Ectodermal cell (in vitro differentiated cells): ENCODE data around the gene LAMA1.

Source experiments
- H3K27ac ChIP-seq: 2 replicates; pipeline ENCODE4 v1.7.0; 2013; ENCODE audit warnings: mild to moderate bottlenecking, low read depth, low read length; ENCODE audit not compliant: insufficient read depth, poor library complexity, severe bottlenecking
- H3K27me3 ChIP-seq: 2 replicates; pipeline ENCODE4 v1.7.0; 2013; ENCODE audit warnings: mild to moderate bottlenecking, low read length; ENCODE audit not compliant: insufficient read depth, control insufficient read depth, poor library complexity, severe bottlenecking
- H3K36me3 ChIP-seq: one replicate; pipeline ENCODE4 v1.7.0; 2013; ENCODE audit warnings: low read length; ENCODE audit not compliant: control insufficient read depth, insufficient read depth
- H3K4me1 ChIP-seq: one replicate; pipeline ENCODE4 v1.7.0; 2013; ENCODE audit warnings: low read length; ENCODE audit not compliant: control insufficient read depth, insufficient read depth
- H3K4me3 ChIP-seq: 2 replicates; pipeline ENCODE4 v1.7.0; 2013; ENCODE audit warnings: low read depth, low read length, control low read depth; ENCODE audit not compliant: insufficient read depth
- H3K9me3 ChIP-seq: 2 replicates; pipeline ENCODE4 v1.7.0; 2013; ENCODE audit warnings: mild to moderate bottlenecking, low read length, moderate library complexity; ENCODE audit not compliant: control insufficient read depth
- WGBS, 2 experiments: methylation state at CpG; one replicate each; pipeline ENCODE4 v1.1.7; 2013; ENCODE audit warnings: missing lambda C conversion rate in 2 of 2; 5-methylcytosine and 5-hydroxymethylcytosine counted together

Gene LAMA1

DNA sequence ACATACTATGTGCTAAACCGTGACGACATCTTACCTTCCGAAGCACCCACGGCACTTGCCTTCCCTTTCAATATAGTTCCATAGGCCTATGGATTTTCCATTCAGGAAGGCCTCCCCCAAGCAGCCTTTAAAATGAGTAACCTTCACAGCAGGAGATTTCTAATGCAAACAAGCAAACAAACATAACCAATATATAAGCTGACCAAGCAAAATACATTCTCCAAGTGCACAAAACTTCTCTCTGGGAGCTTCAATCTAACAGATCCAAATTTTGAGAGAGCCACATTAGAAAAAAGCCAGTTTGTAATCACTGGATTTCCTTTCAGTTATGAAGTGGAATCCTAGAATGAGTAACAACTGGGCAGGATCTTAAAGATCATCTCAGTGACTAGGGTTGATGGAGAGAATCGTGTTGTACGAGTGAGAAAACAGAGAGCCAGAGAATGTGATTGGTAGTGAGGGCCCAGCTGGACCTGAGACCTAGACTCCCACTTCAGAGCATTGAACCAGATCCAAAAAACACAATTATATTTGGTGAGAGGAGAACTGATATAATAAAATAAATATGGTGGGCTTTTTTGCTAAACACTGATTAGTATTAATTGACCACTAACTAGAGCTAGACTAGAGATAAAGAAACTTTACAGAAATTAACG lies 145.6 kb downstream of the LAMA1 start:
- Histone ChIP-seq H3K4me1 (no peaks in the 10 kb centered on the region), H3K27ac (no peak overlapping the region), H3K27me3 (no peaks in the 10 kb centered on the region), H3K36me3 (peaks cover 38% of the 10 kb centered on the region), H3K4me3 (no peak overlapping the region), H3K9me3 (no peaks in the 10 kb centered on the region)
- 88 to 91% methylated on average over 7 of the region's 7 CpGs for WGBS, 2 experiments

DNA sequence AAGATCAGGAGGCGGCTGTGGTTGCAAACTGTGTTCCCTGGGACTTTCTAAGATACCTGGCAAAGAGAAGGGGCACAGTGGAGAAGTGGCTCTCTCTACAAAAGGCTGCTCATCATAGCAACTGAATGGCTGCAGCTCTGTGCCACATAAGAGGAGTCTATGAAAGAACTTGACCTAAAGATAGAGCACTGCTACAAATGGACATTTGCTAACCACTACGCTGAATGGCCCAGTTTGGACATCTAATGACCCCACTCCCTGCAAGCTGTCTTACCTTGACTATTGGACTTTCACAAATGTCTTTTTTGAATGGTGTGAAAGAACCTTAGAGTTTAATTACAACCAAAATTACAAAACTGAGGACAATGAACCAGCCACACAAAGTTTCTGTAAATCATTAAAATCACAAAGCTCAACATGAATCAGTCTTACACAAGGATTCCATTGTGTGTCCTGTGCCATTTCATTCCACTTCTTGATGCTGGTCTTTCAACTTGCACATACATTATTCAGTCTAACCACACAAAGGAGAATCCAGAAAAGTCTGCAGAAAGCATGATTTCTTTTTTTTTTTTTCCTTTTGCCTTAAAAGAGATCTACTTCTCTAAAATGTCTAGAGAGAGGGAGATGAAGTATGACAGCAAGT lies 154.0 kb downstream of the LAMA1 start:
- Histone ChIP-seq H3K9me3 (no peaks in the 10 kb centered on the region), H3K4me3 (no peak overlapping the region), H3K27ac (no peak overlapping the region), H3K36me3 (peaks cover 56% of the 10 kb centered on the region), H3K4me1 (no peaks in the 10 kb centered on the region), H3K27me3 (no peaks in the 10 kb centered on the region)
- 91 to 95% methylated on average over 2 of the region's 2 CpGs for WGBS, 2 experiments

DNA sequence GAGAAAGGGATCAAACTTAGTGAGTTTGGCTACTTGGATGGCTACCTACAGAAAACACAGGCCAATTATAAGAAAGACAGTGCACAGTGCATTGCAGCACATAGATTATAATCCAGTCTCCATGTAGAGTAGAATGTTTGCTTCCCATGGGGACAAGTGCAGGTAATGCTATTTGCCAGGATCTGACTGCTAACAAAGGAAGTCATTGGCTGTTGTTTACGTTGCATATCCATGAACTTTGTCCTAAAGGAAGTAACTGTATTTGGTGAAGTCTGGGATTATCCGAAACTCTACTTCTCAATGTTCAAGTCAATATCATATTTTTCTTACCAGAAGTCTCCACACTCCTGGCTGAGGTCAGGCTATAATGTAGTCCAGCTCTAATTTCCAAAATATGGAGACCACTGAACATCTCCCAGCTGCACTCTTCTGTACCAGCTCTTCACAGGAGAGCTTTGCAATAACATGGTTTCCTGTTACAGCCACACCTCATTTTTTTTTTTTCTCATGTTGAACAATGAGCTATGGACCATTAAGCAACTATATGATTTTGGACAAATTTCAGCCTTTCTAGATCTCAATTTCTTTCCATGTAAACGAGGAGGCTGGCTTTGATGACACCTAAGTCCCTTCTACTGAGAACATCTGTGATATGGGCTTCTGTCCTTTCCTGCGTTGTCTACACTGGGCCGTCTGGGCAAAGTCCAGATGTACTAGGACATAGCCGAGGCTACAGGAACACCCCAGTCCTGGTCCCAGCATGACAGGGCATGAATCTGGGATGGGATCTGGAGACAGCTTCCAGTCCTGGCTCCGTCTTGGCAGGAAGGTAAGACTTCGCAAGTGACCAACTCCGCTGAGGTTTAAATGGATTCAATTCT lies 154.8 kb downstream of the LAMA1 start:
- no peaks in the 10 kb centered on the region for H3K4me1 ChIP-seq
- no peak overlapping the region for H3K27ac ChIP-seq
- H3K9me3 ChIP-seq, result no peaks in the 10 kb centered on the region
- H3K27me3 ChIP-seq, result no peaks in the 10 kb centered on the region
- no peak overlapping the region for H3K4me3 ChIP-seq
- H3K36me3 ChIP-seq, result peaks cover 60% of the 10 kb centered on the region
- 92 to 96% methylated on average over 9 of the region's 9 CpGs for WGBS, 2 experiments

DNA sequence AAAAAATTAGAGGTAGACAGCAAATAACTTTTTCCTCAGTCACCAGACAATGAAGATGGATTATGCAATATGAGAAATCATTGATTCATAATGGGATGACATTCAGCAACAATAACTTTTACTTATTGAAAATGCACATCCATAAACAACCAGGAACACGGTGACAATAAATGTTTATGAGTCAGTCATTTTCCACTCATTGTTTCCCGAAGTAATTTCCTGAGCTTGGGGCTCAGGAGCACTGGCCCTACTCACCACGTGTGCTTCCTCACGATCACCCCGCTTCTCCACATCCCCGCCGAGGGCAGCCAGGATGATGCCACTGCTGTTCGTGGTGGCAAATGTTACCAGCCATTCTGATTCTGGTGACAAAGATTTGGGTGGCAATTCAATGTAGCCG lies 156.3 kb downstream of the LAMA1 start:
- no peak overlapping the region for H3K4me3 ChIP-seq
- no peaks in the 10 kb centered on the region for H3K27me3 ChIP-seq
- H3K27ac ChIP-seq, result no peak overlapping the region
- WGBS, 2 experiments, result 96 to 97% methylated on average over 9 of the region's 9 CpGs
- H3K36me3 ChIP-seq, result peaks cover 70% of the 10 kb centered on the region
- H3K4me1 ChIP-seq, result no peaks in the 10 kb centered on the region
- no peaks in the 10 kb centered on the region for H3K9me3 ChIP-seq

DNA sequence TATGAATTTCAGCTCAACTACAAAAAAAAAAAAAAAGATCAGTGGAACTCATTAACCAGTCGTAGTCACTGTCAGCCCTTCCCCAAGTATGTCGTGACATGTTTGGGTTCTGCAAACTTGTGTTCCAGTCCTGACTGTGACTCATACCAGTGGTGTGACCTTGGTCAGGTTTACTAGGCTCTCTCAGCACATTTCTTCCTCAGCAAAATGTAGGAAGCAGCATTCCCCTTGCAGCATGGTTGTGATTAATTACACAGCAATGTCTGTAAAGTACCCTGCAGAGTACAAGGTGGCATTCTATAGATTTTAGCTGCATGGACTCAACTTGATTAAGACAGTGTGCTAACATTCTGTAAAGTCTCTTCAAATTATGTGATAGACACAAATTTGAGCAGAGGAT lies 156.9 kb downstream of the LAMA1 start:
- Histone ChIP-seq H3K27ac (no peak overlapping the region), H3K36me3 (peaks cover 73% of the 10 kb centered on the region)
- WGBS, 2 experiments, result 95 to 96% methylated on average over 2 of the region's 2 CpGs

DNA sequence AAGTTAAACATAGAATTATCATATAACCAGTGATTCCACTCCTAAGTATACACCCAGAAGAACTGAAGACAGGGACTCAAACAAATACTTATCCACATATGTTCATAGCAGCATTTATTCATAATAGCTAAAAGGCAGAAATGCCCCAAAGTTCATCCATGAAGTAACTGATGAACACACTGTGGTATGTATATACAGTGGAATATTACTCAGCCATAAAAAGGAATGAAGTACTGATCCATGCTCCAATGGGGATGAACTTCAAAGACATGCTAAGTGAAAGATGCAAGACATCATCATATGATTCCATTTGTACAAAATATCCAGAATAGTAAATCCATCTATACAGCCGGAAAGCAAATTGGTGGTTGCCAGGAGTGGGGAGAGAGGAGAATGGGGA lies 157.5 kb downstream of the LAMA1 start:
- H3K36me3 ChIP-seq, result peaks cover 73% of the 10 kb centered on the region
- H3K27me3 ChIP-seq, result no peaks in the 10 kb centered on the region
- 92 to 100% methylated on average over 1 of the region's 1 CpG for WGBS, 2 experiments
- H3K27ac ChIP-seq, result no peak overlapping the region
- H3K4me3 ChIP-seq, result no peak overlapping the region
- H3K9me3 ChIP-seq, result no peaks in the 10 kb centered on the region
- no peaks in the 10 kb centered on the region for H3K4me1 ChIP-seq

More for the DNA sequence above, 156.9 kb downstream of the LAMA1 start:
- no peak overlapping the region for H3K4me3 ChIP-seq
- H3K9me3 ChIP-seq, result no peaks in the 10 kb centered on the region
- no peaks in the 10 kb centered on the region for H3K27me3 ChIP-seq
- H3K4me1 ChIP-seq, result no peaks in the 10 kb centered on the region

DNA sequence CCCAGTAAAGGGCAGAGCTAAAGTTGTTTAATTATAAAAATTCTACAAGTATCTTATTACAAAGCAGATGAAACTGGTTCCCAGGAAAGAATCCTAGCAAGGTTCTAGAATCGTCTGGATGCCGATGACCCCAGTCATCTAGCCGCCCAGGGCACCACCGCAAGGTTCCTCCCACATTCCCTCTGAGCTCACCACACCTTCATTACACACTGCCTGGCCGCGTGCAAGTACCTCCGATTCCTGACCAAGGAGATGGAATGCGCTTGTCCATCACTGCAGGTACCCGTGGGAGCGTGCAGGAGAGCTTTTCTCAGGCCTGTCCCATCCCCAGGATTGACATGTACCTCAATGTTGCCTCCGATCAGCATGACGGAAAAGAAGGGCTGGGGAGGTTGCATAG lies 158.5 kb downstream of the LAMA1 start:
- Histone ChIP-seq H3K27me3 (no peaks in the 10 kb centered on the region), H3K36me3 (peaks cover 79% of the 10 kb centered on the region), H3K9me3 (no peaks in the 10 kb centered on the region), H3K4me1 (no peaks in the 10 kb centered on the region), H3K4me3 (no peak overlapping the region), H3K27ac (no peak overlapping the region)
- WGBS, 2 experiments, result 91 to 98% methylated on average over 12 of the region's 12 CpGs

DNA sequence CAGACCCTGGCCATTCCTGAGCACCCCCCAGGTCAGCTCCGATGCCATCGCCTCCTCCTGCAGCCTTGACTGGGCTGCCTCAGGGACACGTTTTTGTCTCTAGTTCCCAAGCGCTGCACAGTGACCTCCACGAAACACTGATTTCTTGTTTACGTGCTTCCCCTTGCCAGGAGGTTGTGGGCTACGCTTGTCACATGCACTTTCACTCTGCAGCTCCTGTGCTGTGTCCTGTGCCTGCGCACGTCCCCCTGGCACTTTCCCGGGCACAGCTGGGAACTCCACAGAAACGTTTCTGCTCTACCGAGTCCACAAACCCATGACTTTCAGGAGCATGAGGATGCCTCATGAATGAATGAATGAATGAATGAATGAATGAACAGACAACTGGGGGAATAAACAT lies 160.6 kb downstream of the LAMA1 start:
- H3K27ac ChIP-seq, result no peak overlapping the region
- H3K4me1 ChIP-seq, result peaks cover 3% of the 10 kb centered on the region
- peaks cover 75% of the 10 kb centered on the region for H3K36me3 ChIP-seq
- WGBS, 2 experiments, result 96% methylated on average over 12 of the region's 12 CpGs
- no peaks in the 10 kb centered on the region for H3K9me3 ChIP-seq
- no peaks in the 10 kb centered on the region for H3K27me3 ChIP-seq
- no peak overlapping the region for H3K4me3 ChIP-seq

DNA sequence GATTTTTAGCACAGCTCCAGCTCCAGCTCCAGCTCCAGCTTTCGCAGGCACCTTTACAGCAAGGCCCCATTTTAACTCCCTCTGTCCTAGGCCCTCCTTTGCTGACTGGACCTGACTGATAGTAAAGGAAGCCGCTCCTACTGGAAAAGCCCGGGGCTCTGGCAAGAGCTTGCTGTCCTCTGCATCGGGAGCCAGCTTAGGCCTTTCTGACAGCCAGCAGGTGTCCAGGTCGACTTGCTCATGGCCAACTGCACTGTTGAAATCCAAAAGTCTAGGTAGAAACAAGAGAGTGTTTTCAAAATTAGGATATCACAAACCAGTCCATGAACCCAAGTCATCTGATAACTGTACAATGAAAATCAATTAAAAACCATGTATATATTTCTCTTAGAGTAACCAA lies 161.1 kb downstream of the LAMA1 start:
- H3K27me3 ChIP-seq, result no peaks in the 10 kb centered on the region
- H3K9me3 ChIP-seq, result no peaks in the 10 kb centered on the region
- H3K36me3 ChIP-seq, result peaks cover 72% of the 10 kb centered on the region
- H3K4me3 ChIP-seq, result no peak overlapping the region
- peaks cover 8% of the 10 kb centered on the region for H3K4me1 ChIP-seq
- 92 to 95% methylated on average over 5 of the region's 5 CpGs for WGBS, 2 experiments
- H3K27ac ChIP-seq, result no peak overlapping the region

DNA sequence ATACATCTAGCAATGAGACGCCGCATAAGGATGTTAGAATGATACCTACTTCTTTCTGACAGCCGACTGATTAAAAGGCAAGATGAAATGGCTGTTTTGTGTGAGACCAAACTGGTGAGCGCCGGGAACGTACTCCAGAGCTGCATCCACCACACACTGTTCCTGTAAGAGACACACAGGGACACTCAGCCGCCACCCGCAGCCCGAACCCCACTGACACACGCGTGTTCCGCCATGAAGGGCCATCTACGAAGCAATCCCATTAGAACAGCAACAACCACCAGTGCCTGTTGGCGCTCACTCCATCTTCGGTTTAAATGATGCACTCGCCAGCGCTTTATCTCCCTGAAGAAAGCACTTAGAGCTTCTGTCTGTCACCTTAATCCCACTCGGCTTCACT lies 162.3 kb downstream of the LAMA1 start:
- no peaks in the 10 kb centered on the region for H3K27me3 ChIP-seq
- 94 to 96% methylated on average over 18 of the region's 18 CpGs for WGBS, 2 experiments
- no peak overlapping the region for H3K4me3 ChIP-seq
- H3K9me3 ChIP-seq, result no peaks in the 10 kb centered on the region
- H3K4me1 ChIP-seq, result peaks cover 17% of the 10 kb centered on the region
- H3K27ac ChIP-seq, result no peak overlapping the region
- H3K36me3 ChIP-seq, result peaks cover 60% of the 10 kb centered on the region
